ENCODE measurements around the gene SPACA9. TPM values are rescaled to one million over a fixed set of nuclear protein-coding genes. Genes with fewer than 3 reads are reported as not detected.

Gene SPACA9
- polyA plus RNA-seq, 1 experiment = 3.6 TPM

GRCh38 chr9:132837501-132838286 lies 41.0 kb upstream of the SPACA9 start:
- Histone ChIP-seq H3K4me3 (ENCODE audit: low read depth, low read length) (no peak overlapping the region), H3K27me3 (ENCODE audit: control insufficient read depth, insufficient read depth, low read length) (peaks cover 16% of the 10 kb centered on the region), H3K27ac (ENCODE audit: low read depth, low read length) (no peak overlapping the region), H3K9me3 (ENCODE audit: control insufficient read depth, insufficient read depth, low read length) (no peaks in the 10 kb centered on the region)
- POLR2A ChIA-PET = no interaction called here
- no peak for TF ChIP-seq CTCF (IDR thresholded peaks at IDR 0.05; ENCODE audit: low read depth, low read length)
- no peak for DNase-seq (ENCODE audit: low read depth, low spot score)
- CTCF ChIA-PET = interaction anchor here (0.8 kb wide), 1 partner anchor 9 kb away, joined by 3 read pairs; no protein-coding TSS in a partner anchor

GRCh38 chr9:132838291-132838690 lies 40.4 kb upstream of the SPACA9 start:
- no peak overlapping the region for H3K27ac ChIP-seq (ENCODE audit: low read depth, low read length)
- peaks cover 11% of the 10 kb centered on the region for H3K27me3 ChIP-seq (ENCODE audit: control insufficient read depth, insufficient read depth, low read length)
- ChIA-PET POLR2A (no interaction called here), CTCF (interaction anchor here (0.8 kb wide), 1 partner anchor 10 kb away, joined by 3 read pairs; no protein-coding TSS in a partner anchor)
- no peak for TF ChIP-seq CTCF (IDR thresholded peaks at IDR 0.05; ENCODE audit: low read depth, low read length)
- no peaks in the 10 kb centered on the region for H3K9me3 ChIP-seq (ENCODE audit: control insufficient read depth, insufficient read depth, low read length)
- no peak for DNase-seq (ENCODE audit: low read depth, low spot score)
- H3K4me3 ChIP-seq (ENCODE audit: low read depth, low read length) = no peak overlapping the region

GRCh38 chr9:132840980-132841379 lies 37.7 kb upstream of the SPACA9 start:
- no peak for DNase-seq (ENCODE audit: low read depth, low spot score)
- Histone ChIP-seq H3K27ac (ENCODE audit: low read depth, low read length) (no peak overlapping the region), H3K27me3 (ENCODE audit: control insufficient read depth, insufficient read depth, low read length) (peaks cover 2% of the 10 kb centered on the region), H3K4me3 (ENCODE audit: low read depth, low read length) (no peak overlapping the region), H3K9me3 (ENCODE audit: control insufficient read depth, insufficient read depth, low read length) (no peaks in the 10 kb centered on the region)
- no peak for TF ChIP-seq CTCF (IDR thresholded peaks at IDR 0.05; ENCODE audit: low read depth, low read length)
- POLR2A ChIA-PET = no interaction called here
- CTCF ChIA-PET = no interaction called here

- Histone ChIP-seq H3K9me3 (ENCODE audit: control insufficient read depth, insufficient read depth, low read length) (no peaks in the 10 kb centered on the region), H3K27ac (ENCODE audit: low read depth, low read length) (no peak overlapping the region), H3K4me3 (ENCODE audit: low read depth, low read length) (no peak overlapping the region), H3K27me3 (ENCODE audit: control insufficient read depth, insufficient read depth, low read length) (peaks cover 5% of the 10 kb centered on the region)
- no peak for DNase-seq (ENCODE audit: low read depth, low spot score)
- CTCF ChIA-PET = no interaction called here
- POLR2A ChIA-PET = no interaction called here
- no peak for TF ChIP-seq CTCF (IDR thresholded peaks at IDR 0.05; ENCODE audit: low read depth, low read length)
Observed at GRCh38 chr9:132842124-132843044, 36.3 kb upstream of the SPACA9 start.
